H1 (cell line): ENCODE results near the gene CDH2. TPM values are rescaled to one million over a fixed set of nuclear protein-coding genes. Genes with fewer than 3 reads are reported as not detected.

ENCODE experiments used
- ATF3 ChIP-seq: IDR thresholded peaks from 2 replicates; pipeline ENCODE4 v1.6.1; 2011; ENCODE audit warnings: low read depth, mild to moderate bottlenecking, low read length; ENCODE audit not compliant: insufficient read depth
- CBX8 ChIP-seq: fragments of 300-800, 300-1000 bp; sonication (generic); IDR thresholded peaks from 2 replicates; pipeline ENCODE4 v1.7.1; 2016; ENCODE audit warnings: low read depth, low read length, borderline replicate concordance
- HDAC2 ChIP-seq, 2 experiments: fragments of 300-600 bp in 1 of 2; sonication (generic) in 1 of 2; IDR thresholded peaks; 2 replicates each; pipeline ENCODE4 v1.6.1; 2011 to 2012; ENCODE audit warnings: low read depth in 2 of 2, low read length in 2 of 2, mild to moderate bottlenecking in 2 of 2, moderate library complexity in 2 of 2, borderline replicate concordance in 1 of 2, inconsistent platforms in 1 of 2
- MAFK ChIP-seq: IDR thresholded peaks from 2 replicates; pipeline ENCODE4 v1.6.1; 2012; ENCODE audit warnings: low read depth, mild to moderate bottlenecking, improper control_type of control experiment, low read length
- RFX5 ChIP-seq: IDR thresholded peaks from 2 replicates; pipeline ENCODE4 v1.6.1; 2011; ENCODE audit warnings: low read depth, low read length, improper control_type of control experiment, borderline replicate concordance
- SAP30 ChIP-seq: fragments of 300-600 bp; sonication (generic); IDR thresholded peaks from 2 replicates; pipeline ENCODE4 v1.7.1; 2012; ENCODE audit warnings: low read length, moderate library complexity, mild to moderate bottlenecking, inconsistent platforms; ENCODE audit not compliant: insufficient read depth, insufficient replicate concordance
- SRF ChIP-seq: IDR thresholded peaks from 2 replicates; pipeline ENCODE4 v1.6.1; 2011; ENCODE audit warnings: mild to moderate bottlenecking, low read depth, low read length, moderate library complexity
- SUZ12 ChIP-seq: fragments of 200-600 bp; sonication (generic); IDR thresholded peaks from 2 replicates; pipeline ENCODE4 v1.6.1; 2012; ENCODE audit warnings: mild to moderate bottlenecking, inconsistent platforms, low read length, moderate library complexity, mixed read lengths
- TAF1 ChIP-seq: IDR thresholded peaks from 2 replicates; pipeline ENCODE4 v1.6.1; 2011; ENCODE audit warnings: mild to moderate bottlenecking, low read depth, low read length
- TEAD4 ChIP-seq: IDR thresholded peaks from 2 replicates; pipeline ENCODE4 v1.6.1; 2012; ENCODE audit warnings: low read depth, low read length, inconsistent platforms, mixed read lengths
- polyA plus RNA-seq, 7 experiments: library from polyadenylated mRNA; depleted of rRNA in 3 of 7; stranded (reverse) in 5 of 7; unstranded in 2 of 7; fragments of >200 nt in 5 of 7; fragments of 200-250 nt in 2 of 7; gene quantifications; 1 replicate in 5 of 7; 2 replicates in 1 of 7; 4 replicates in 1 of 7; pipeline versions ENCODE4 v1.2.1 to v1.2.3, GENCODE V29; 2011 to 2013; ENCODE audit warnings: missing spikeins in 2 of 7, mixed read lengths in 2 of 7
- total RNA-seq: library from RNA; stranded (reverse); fragmentation: NEBNext Ultra II Directional; extraction: Animal tissue kit (Norgen Biotek cat#: 25700); gene quantifications from 2 replicates; pipeline ENCODE4 v1.2.1, GENCODE V29; 2021
- TF ChIP-seq, protein P1 (sequence below): fragments of 300-600 bp; sonication (generic); IDR thresholded peaks from 2 replicates; pipeline ENCODE4 v1.7.1; 2012; ENCODE audit warnings: low read length, moderate library complexity, mild to moderate bottlenecking, inconsistent platforms; ENCODE audit not compliant: insufficient replicate concordance

The CDH2 gene
- total and polyA plus RNA-seq, 2 of the 8 experiments (the other 6 are each of a cell fraction or from before 2014, with no cell fraction given): 15.0 to 56.5 TPM

- TF ChIP-seq, protein P1, sequence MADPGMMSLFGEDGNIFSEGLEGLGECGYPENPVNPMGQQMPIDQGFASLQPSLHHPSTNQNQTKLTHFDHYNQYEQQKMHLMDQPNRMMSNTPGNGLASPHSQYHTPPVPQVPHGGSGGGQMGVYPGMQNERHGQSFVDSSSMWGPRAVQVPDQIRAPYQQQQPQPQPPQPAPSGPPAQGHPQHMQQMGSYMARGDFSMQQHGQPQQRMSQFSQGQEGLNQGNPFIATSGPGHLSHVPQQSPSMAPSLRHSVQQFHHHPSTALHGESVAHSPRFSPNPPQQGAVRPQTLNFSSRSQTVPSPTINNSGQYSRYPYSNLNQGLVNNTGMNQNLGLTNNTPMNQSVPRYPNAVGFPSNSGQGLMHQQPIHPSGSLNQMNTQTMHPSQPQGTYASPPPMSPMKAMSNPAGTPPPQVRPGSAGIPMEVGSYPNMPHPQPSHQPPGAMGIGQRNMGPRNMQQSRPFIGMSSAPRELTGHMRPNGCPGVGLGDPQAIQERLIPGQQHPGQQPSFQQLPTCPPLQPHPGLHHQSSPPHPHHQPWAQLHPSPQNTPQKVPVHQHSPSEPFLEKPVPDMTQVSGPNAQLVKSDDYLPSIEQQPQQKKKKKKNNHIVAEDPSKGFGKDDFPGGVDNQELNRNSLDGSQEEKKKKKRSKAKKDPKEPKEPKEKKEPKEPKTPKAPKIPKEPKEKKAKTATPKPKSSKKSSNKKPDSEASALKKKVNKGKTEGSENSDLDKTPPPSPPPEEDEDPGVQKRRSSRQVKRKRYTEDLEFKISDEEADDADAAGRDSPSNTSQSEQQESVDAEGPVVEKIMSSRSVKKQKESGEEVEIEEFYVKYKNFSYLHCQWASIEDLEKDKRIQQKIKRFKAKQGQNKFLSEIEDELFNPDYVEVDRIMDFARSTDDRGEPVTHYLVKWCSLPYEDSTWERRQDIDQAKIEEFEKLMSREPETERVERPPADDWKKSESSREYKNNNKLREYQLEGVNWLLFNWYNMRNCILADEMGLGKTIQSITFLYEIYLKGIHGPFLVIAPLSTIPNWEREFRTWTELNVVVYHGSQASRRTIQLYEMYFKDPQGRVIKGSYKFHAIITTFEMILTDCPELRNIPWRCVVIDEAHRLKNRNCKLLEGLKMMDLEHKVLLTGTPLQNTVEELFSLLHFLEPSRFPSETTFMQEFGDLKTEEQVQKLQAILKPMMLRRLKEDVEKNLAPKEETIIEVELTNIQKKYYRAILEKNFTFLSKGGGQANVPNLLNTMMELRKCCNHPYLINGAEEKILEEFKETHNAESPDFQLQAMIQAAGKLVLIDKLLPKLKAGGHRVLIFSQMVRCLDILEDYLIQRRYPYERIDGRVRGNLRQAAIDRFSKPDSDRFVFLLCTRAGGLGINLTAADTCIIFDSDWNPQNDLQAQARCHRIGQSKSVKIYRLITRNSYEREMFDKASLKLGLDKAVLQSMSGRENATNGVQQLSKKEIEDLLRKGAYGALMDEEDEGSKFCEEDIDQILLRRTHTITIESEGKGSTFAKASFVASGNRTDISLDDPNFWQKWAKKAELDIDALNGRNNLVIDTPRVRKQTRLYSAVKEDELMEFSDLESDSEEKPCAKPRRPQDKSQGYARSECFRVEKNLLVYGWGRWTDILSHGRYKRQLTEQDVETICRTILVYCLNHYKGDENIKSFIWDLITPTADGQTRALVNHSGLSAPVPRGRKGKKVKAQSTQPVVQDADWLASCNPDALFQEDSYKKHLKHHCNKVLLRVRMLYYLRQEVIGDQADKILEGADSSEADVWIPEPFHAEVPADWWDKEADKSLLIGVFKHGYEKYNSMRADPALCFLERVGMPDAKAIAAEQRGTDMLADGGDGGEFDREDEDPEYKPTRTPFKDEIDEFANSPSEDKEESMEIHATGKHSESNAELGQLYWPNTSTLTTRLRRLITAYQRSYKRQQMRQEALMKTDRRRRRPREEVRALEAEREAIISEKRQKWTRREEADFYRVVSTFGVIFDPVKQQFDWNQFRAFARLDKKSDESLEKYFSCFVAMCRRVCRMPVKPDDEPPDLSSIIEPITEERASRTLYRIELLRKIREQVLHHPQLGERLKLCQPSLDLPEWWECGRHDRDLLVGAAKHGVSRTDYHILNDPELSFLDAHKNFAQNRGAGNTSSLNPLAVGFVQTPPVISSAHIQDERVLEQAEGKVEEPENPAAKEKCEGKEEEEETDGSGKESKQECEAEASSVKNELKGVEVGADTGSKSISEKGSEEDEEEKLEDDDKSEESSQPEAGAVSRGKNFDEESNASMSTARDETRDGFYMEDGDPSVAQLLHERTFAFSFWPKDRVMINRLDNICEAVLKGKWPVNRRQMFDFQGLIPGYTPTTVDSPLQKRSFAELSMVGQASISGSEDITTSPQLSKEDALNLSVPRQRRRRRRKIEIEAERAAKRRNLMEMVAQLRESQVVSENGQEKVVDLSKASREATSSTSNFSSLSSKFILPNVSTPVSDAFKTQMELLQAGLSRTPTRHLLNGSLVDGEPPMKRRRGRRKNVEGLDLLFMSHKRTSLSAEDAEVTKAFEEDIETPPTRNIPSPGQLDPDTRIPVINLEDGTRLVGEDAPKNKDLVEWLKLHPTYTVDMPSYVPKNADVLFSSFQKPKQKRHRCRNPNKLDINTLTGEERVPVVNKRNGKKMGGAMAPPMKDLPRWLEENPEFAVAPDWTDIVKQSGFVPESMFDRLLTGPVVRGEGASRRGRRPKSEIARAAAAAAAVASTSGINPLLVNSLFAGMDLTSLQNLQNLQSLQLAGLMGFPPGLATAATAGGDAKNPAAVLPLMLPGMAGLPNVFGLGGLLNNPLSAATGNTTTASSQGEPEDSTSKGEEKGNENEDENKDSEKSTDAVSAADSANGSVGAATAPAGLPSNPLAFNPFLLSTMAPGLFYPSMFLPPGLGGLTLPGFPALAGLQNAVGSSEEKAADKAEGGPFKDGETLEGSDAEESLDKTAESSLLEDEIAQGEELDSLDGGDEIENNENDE: no peak
- TF ChIP-seq CBX8 (no peak), RFX5 (no peak), SRF (no peak), TEAD4 (no peak), HDAC2 (IDR thresholded peaks at IDR 0.05; ENCODE audit: borderline replicate concordance in 1 of 2, low read depth in 2 of 2, low read length in 2 of 2) (no peak), TAF1 (no peak), SUZ12 (no peak), ATF3 (no peak), MAFK (no peak), SAP30 (no peak)
These were observed 256.1 kb downstream of the CDH2 start (continued) for GRCh38 chr18:27920836-27921235.
